ENCODE measurements around the gene NDUFV2.
"Not testable (repeated sequence)": the region's sequence is repeated elsewhere in the genome, so short reads cannot be mapped to it uniquely, and the experiment has no call there.

NDUFV2 gene

GRCh38 chr18:9102508-9103375 is at the start of gene NDUFV2:
Gene NDUFV2 (plus strand): TSS chr18:9102699. CDS start chr18:9102744, 45 bp downstream.
- peak; percentile 84 for DNase-seq

- DNase-seq = no peak
Observed at GRCh38 chr18:9053814-9054213, 48.7 kb upstream of the NDUFV2 start.

GRCh38 chr18:9055185-9055584 is 47.3 kb upstream of the NDUFV2 start:
- DNase-seq = no peak

- DNase-seq = no peak
Observed at GRCh38 chr18:9055626-9056025, 46.9 kb upstream of the NDUFV2 start.

GRCh38 chr18:9057646-9058045 is 44.9 kb upstream of the NDUFV2 start:
- no peak for DNase-seq

- DNase-seq = no peak
Observed at GRCh38 chr18:9058406-9058805, 44.1 kb upstream of the NDUFV2 start.

- DNase-seq = no peak
Observed at GRCh38 chr18:9062418-9062751, 40.1 kb upstream of the NDUFV2 start.

- no peak for DNase-seq
Observed at GRCh38 chr18:9065864-9066263, 36.6 kb upstream of the NDUFV2 start.

- DNase-seq = no peak
Observed at GRCh38 chr18:9066358-9066757, 36.1 kb upstream of the NDUFV2 start.

GRCh38 chr18:9066817-9067306 is 35.6 kb upstream of the NDUFV2 start:
- no peak for DNase-seq

- no peak for DNase-seq
Observed at GRCh38 chr18:9067823-9068222, 34.7 kb upstream of the NDUFV2 start.

- no peak for DNase-seq
Observed at GRCh38 chr18:9068346-9068745, 34.2 kb upstream of the NDUFV2 start.

- DNase-seq = no peak
Observed at GRCh38 chr18:9069601-9070000, 32.9 kb upstream of the NDUFV2 start.

GRCh38 chr18:9070212-9070611 is 32.3 kb upstream of the NDUFV2 start:
- DNase-seq = no peak

GRCh38 chr18:9079818-9080528 is 22.5 kb upstream of the NDUFV2 start:
- DNase-seq = no peak

- no peak for DNase-seq
Observed at GRCh38 chr18:9081940-9082339, 20.6 kb upstream of the NDUFV2 start.

- no peak for DNase-seq
Observed at GRCh38 chr18:9082711-9083510, 19.6 kb upstream of the NDUFV2 start.

GRCh38 chr18:9086015-9086414 is 16.5 kb upstream of the NDUFV2 start:
- no peak for DNase-seq

GRCh38 chr18:9086624-9087023 is 15.9 kb upstream of the NDUFV2 start:
- DNase-seq = no peak

GRCh38 chr18:9087144-9087543 is 15.4 kb upstream of the NDUFV2 start:
- DNase-seq = no peak

GRCh38 chr18:9088252-9088651 is 14.2 kb upstream of the NDUFV2 start:
- no peak for DNase-seq

- DNase-seq = not testable (repeated sequence)
Observed at GRCh38 chr18:9088727-9089126, 13.8 kb upstream of the NDUFV2 start.

GRCh38 chr18:9090578-9090977 is 11.9 kb upstream of the NDUFV2 start:
- DNase-seq = no peak

Data from NCI-H1105 (cell line).